Measurements from ENCODE around the gene BACH2. TPM values are rescaled to one million over a fixed set of nuclear protein-coding genes. Genes with fewer than 3 reads are reported as not detected.

BACH2 gene
- polyA plus RNA-seq, 1 of the 3 experiments (the other 2 are of a cell fraction) = 0.46 TPM

DNA sequence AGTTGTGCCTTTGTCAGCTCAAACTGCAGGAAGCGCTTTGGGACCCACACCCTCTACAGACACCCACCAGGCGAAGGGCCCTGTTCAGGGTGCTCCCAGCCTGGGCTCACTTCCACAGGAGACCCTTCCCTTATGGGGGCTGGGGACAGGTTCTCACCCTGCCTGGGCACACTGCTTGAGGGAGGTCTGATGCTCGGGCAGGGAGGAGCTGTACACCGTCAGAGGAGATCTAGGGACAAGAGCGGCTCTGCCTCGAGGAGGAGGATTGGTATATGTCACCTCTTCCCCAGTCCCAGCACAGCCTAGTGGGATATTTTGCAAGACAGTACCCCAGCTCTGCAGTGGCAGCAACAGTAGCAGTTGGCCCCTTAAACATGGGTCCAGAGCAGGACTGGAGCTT is 375.4 kb downstream of the BACH2 start:
- WGBS (ENCODE audit: low lambda C conversion rate) = 67% methylated on average over 4 of the region's 6 CpGs
- ChIA-PET CTCF (interaction anchor here (2.5 kb wide), 1 partner anchor 19 kb away, joined by 10 read pairs; no protein-coding TSS in a partner anchor), POLR2A (interaction anchor here (0.6 kb wide), 1 partner anchor 33 kb away, joined by 5 read pairs; no protein-coding TSS in a partner anchor)
- Histone ChIP-seq H3K36me3 (replicated peaks in 1 of 2; ENCODE audit: control insufficient read depth in 1 of 2, insufficient read depth in 2 of 2, low read length in 1 of 2) (no peaks in the 10 kb centered on the region), H3K4me1 (ENCODE audit: control insufficient read depth in 1 of 2, insufficient read depth in 2 of 2, low read depth in 1 of 2, low read length in 1 of 2) (no peaks in the 10 kb centered on the region), H3K27ac (ENCODE audit: low read depth in 2 of 2, low read length in 1 of 2) (no peak overlapping the region), H3F3A (replicated peaks; ENCODE audit: insufficient read depth) (no peaks in the 10 kb centered on the region), H3K4me3 (ENCODE audit: low read depth in 2 of 2, low read length in 1 of 2) (no peak overlapping the region), H3K9me3 (no peaks in the 10 kb centered on the region), H3K4me2 (no peak overlapping the region), H2AFZ (ENCODE audit: low read depth) (no peak overlapping the region), H3K9me2 (no peaks in the 10 kb centered on the region), H4K20me1 (ENCODE audit: insufficient read depth) (no peaks in the 10 kb centered on the region), H3K79me2 (ENCODE audit: insufficient read depth) (no peaks in the 10 kb centered on the region), H3K27me3 (ENCODE audit: insufficient read depth) (no peaks in the 10 kb centered on the region), H3K9ac (no peak overlapping the region)
- no peak for DNase-seq
- no peak for TF ChIP-seq YY1 (IDR thresholded peaks at IDR 0.05; ENCODE audit: low read depth)
- TF ChIP-seq MEF2A (IDR thresholded peaks at IDR 0.05; ENCODE audit: borderline replicate concordance, low read depth) = no peak
- TF ChIP-seq GABPA (IDR thresholded peaks at IDR 0.05; ENCODE audit: low read depth) = no peak
- no peak for TF ChIP-seq CTCF (IDR thresholded peaks at IDR 0.05)
- TF ChIP-seq, protein P1, sequence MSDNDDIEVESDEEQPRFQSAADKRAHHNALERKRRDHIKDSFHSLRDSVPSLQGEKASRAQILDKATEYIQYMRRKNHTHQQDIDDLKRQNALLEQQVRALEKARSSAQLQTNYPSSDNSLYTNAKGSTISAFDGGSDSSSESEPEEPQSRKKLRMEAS (IDR thresholded peaks at IDR 0.05; ENCODE audit: low read depth) = no peak
- TF ChIP-seq RCOR1 (IDR thresholded peaks at IDR 0.05; ENCODE audit: low read length) = no peak
- no peak for TF ChIP-seq FOXJ3 (CRISPR knock-in tag; IDR thresholded peaks at IDR 0.05)
- no peak for TF ChIP-seq TAF1 (IDR thresholded peaks at IDR 0.05; ENCODE audit: borderline replicate concordance, low read depth, low read length)
- no peak for TF ChIP-seq FOXM1 (IDR thresholded peaks at IDR 0.05; ENCODE audit: low read depth)

DNA sequence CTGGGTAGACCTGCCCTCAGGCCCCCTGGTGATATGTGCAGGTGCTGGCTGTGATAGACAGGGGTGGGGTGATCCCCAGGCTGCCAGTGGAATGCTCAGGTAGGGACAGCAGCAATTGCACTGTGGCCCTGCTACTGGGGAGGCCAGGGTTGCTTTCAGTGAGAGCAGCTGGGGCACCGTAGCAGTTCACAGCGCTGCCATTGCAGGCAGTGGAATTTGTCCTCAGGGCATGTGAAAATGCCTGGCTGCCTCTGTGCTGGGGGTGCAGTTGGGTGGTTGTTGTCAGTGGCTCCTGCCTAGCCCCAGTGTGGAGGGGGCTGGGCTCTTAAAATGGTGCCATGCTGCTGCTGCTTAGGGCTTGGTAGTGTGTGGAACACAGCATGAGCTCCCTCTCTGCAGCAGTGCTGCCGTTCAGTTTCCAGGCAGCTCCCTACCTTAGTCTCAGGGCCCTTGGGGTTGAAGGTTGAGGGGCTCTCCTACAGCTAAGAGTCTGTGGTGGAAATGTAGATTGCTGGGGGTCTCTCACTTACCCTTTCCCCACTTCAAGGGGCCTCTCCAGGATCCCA is 378.8 kb downstream of the BACH2 start:
- H3K27ac ChIP-seq (ENCODE audit: low read depth in 2 of 2, low read length in 1 of 2) = no peak overlapping the region
- H3K9me3 ChIP-seq = no peaks in the 10 kb centered on the region
- H3F3A ChIP-seq (replicated peaks; ENCODE audit: insufficient read depth) = no peaks in the 10 kb centered on the region
- ChIA-PET POLR2A (no interaction called here), CTCF (interaction anchor here (1.0 kb wide), 1 partner anchor 23 kb away, joined by 4 read pairs; no protein-coding TSS in a partner anchor)
- no CpG with 5 or more reads among the region's 3 CpGs for WGBS (ENCODE audit: low lambda C conversion rate)
- no peak overlapping the region for H3K4me3 ChIP-seq (ENCODE audit: low read depth in 2 of 2, low read length in 1 of 2)
- TF ChIP-seq GABPA (IDR thresholded peaks at IDR 0.05; ENCODE audit: low read depth) = no peak
- TF ChIP-seq TAF1 (IDR thresholded peaks at IDR 0.05; ENCODE audit: borderline replicate concordance, low read depth, low read length) = no peak
- TF ChIP-seq TCF12 (IDR thresholded peaks at IDR 0.05) = no peak
- TF ChIP-seq JUND (IDR thresholded peaks at IDR 0.05) = no peak
- no peak for TF ChIP-seq MEF2A (IDR thresholded peaks at IDR 0.05; ENCODE audit: borderline replicate concordance, low read depth)
- TF ChIP-seq, protein P2, sequence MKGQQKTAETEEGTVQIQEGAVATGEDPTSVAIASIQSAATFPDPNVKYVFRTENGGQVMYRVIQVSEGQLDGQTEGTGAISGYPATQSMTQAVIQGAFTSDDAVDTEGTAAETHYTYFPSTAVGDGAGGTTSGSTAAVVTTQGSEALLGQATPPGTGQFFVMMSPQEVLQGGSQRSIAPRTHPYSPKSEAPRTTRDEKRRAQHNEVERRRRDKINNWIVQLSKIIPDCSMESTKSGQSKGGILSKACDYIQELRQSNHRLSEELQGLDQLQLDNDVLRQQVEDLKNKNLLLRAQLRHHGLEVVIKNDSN (IDR thresholded peaks at IDR 0.05; ENCODE audit: borderline replicate concordance, low read depth) = no peak
- TF ChIP-seq RFX5 (IDR thresholded peaks at IDR 0.05; ENCODE audit: low read length) = no peak
- no peak for TF ChIP-seq SMC3 (IDR thresholded peaks at IDR 0.05; ENCODE audit: low read depth, low read length)
- TF ChIP-seq ELF1 (IDR thresholded peaks at IDR 0.05) = no peak
- TF ChIP-seq RAD21 (IDR thresholded peaks at IDR 0.05; ENCODE audit: low read length) = no peak
- no peak for TF ChIP-seq CTCF (IDR thresholded peaks at IDR 0.05)
- no peak for TF ChIP-seq EZH2phosphoT487 (IDR thresholded peaks at IDR 0.05; ENCODE audit: borderline replicate concordance, low read depth)
- TF ChIP-seq NRF1 (IDR thresholded peaks at IDR 0.05; ENCODE audit: low read depth, low read length) = no peak
- no peak for TF ChIP-seq RCOR1 (IDR thresholded peaks at IDR 0.05; ENCODE audit: low read length)
- no peak for TF ChIP-seq MXI1 (IDR thresholded peaks at IDR 0.05; ENCODE audit: low read depth, low read length)
- no peak for TF ChIP-seq CHD2 (IDR thresholded peaks at IDR 0.05; ENCODE audit: low read length, partially characterized antibody)
- no peak for TF ChIP-seq ZBTB33 (IDR thresholded peaks at IDR 0.05; ENCODE audit: borderline replicate concordance, low read depth)
- no peak for DNase-seq
- no peaks in the 10 kb centered on the region for H3K79me2 ChIP-seq (ENCODE audit: insufficient read depth)
- no peak overlapping the region for H3K9ac ChIP-seq
- H4K20me1 ChIP-seq (ENCODE audit: insufficient read depth) = no peaks in the 10 kb centered on the region
- H3K27me3 ChIP-seq (ENCODE audit: insufficient read depth) = no peaks in the 10 kb centered on the region
- H2AFZ ChIP-seq (ENCODE audit: low read depth) = no peak overlapping the region
- H3K4me2 ChIP-seq = no peak overlapping the region
- H3K36me3 ChIP-seq (replicated peaks in 1 of 2; ENCODE audit: control insufficient read depth in 1 of 2, insufficient read depth in 2 of 2, low read length in 1 of 2) = no peaks in the 10 kb centered on the region
- no peaks in the 10 kb centered on the region for H3K4me1 ChIP-seq (ENCODE audit: control insufficient read depth in 1 of 2, insufficient read depth in 2 of 2, low read depth in 1 of 2, low read length in 1 of 2)
- H3K9me2 ChIP-seq = no peaks in the 10 kb centered on the region

Data from SK-N-SH (cell line).